Naive thymus-derived CD4-positive, alpha-beta T cell (primary cell): Measurements from ENCODE around the gene NFIL3. TPM values are rescaled to one million over a fixed set of nuclear protein-coding genes. Genes with fewer than 3 reads are reported as not detected.

Experiments used
- ATAC-seq: fragments of 150-1000 bp; cut with Tn5 transposase; 2 replicates; pipeline ENCODE4 v1.10.0; 2021; ENCODE audit warnings: mild to moderate bottlenecking, moderate library complexity
- CTCF ChIA-PET: fragments of 350-600 bp; sonication (Branson Sonifier 250); formaldehyde crosslinking; loops from one replicate; lab custom pipeline; 2021; ENCODE audit warnings: antibody characterized with exemption; lab: Charles Lee
- POLR2A ChIA-PET: fragments of 350-600 bp; sonication (Branson Sonifier 250); formaldehyde crosslinking; loops from one replicate; lab custom pipeline; 2021; ENCODE audit warnings: antibody characterized with exemption, inconsistent platforms; lab: Charles Lee
- DNase-seq, 9 donors: peaks; one replicate each; pipeline versions ENCODE4 v3.0.0 to v3.0.0-alpha.2; 2020 to 2022; ENCODE audit warnings: mixed read lengths in 1 of 9
- H3K27ac ChIP-seq: one replicate; pipeline ENCODE4 v1.7.0; 2013; ENCODE audit warnings: mild to moderate bottlenecking, low read depth, low read length, moderate library complexity
- H3K27me3 ChIP-seq, 2 donors: one replicate each; pipeline ENCODE4 v1.7.0; 2013; ENCODE audit warnings: low read length in 2 of 2, mild to moderate bottlenecking in 2 of 2, moderate library complexity in 2 of 2; ENCODE audit not compliant: control insufficient read depth in 2 of 2, insufficient read depth in 2 of 2
- H3K36me3 ChIP-seq, 3 experiments: 1 replicate in 2 of 3; 2 replicates in 1 of 3; pipeline ENCODE4 v1.7.0; 2013; ENCODE audit warnings: low read length in 3 of 3, mild to moderate bottlenecking in 3 of 3, moderate library complexity in 1 of 3; ENCODE audit not compliant: insufficient read depth in 3 of 3, control insufficient read depth in 2 of 3
- H3K4me1 ChIP-seq, 2 donors: one replicate each; pipeline ENCODE4 v1.7.0; 2013; ENCODE audit warnings: low read length in 2 of 2, mild to moderate bottlenecking in 2 of 2, moderate library complexity in 1 of 2; ENCODE audit not compliant: control insufficient read depth in 2 of 2, insufficient read depth in 2 of 2
- H3K4me3 ChIP-seq: 2 replicates; pipeline ENCODE4 v1.7.0; 2013; ENCODE audit warnings: mild to moderate bottlenecking, low read length
- H3K9me3 ChIP-seq, 3 experiments: 1 replicate in 2 of 3; 2 replicates in 1 of 3; pipeline ENCODE4 v1.7.0; 2013; ENCODE audit warnings: low read length in 3 of 3; ENCODE audit not compliant: control insufficient read depth in 2 of 3
- H3K27ac Mint-ChIP-seq, 9 donors: one replicate each; pipeline ENCODE4 v1.8.0; 2020 to 2022; ENCODE audit warnings: mixed read lengths in 9 of 9, mild to moderate bottlenecking in 8 of 9, moderate library complexity in 5 of 9, inconsistent platforms in 2 of 9
- H3K27me3 Mint-ChIP-seq, 5 donors: one replicate each; pipeline ENCODE4 v1.8.0; 2021 to 2022; ENCODE audit warnings: mixed read lengths in 5 of 5, mild to moderate bottlenecking in 1 of 5
- H3K36me3 Mint-ChIP-seq, 5 donors: one replicate each; pipeline ENCODE4 v1.8.0; 2020 to 2022; ENCODE audit warnings: mixed read lengths in 5 of 5, mild to moderate bottlenecking in 3 of 5, inconsistent platforms in 1 of 5
- H3K4me1 Mint-ChIP-seq, 7 donors: one replicate each; pipeline ENCODE4 v1.8.0; 2020 to 2022; ENCODE audit warnings: mixed read lengths in 7 of 7, mild to moderate bottlenecking in 3 of 7, inconsistent platforms in 1 of 7
- H3K4me3 Mint-ChIP-seq, 10 donors: one replicate each; pipeline ENCODE4 v1.8.0; 2020 to 2022; ENCODE audit warnings: mild to moderate bottlenecking in 10 of 10, mixed read lengths in 10 of 10, moderate library complexity in 6 of 10, inconsistent platforms in 2 of 10
- H3K9me3 Mint-ChIP-seq, 11 donors: one replicate each; pipeline ENCODE4 v1.8.0; 2020 to 2022; ENCODE audit warnings: mixed read lengths in 11 of 11, mild to moderate bottlenecking in 4 of 11, inconsistent platforms in 1 of 11, moderate library complexity in 1 of 11
- intact Hi-C, 2 donors: fragments of 100-400 bp; cut with micrococcal nuclease; formaldehyde crosslinking; loops; one replicate each; pipeline ENCODE4 v1.15.1; 2023
- polyA plus RNA-seq, 2 donors: library from polyadenylated mRNA; unstranded; fragments of 300-500 nt; fragmentation: Illumina TruSeq; gene quantifications; one replicate each; pipeline ENCODE4 v1.2.3, GENCODE V29; 2021
- total RNA-seq, 6 experiments: library from RNA in 5 of 6; stranded (reverse) in 5 of 6; gene quantifications; 1 replicate in 5 of 6; 2 replicates in 1 of 6; pipeline ENCODE4 v1.2.3 and lab custom pipeline; 2021 to 2026

The NFIL3 gene
- total and polyA plus RNA-seq, 7 experiments from 2014 or later, result 0.33 to 81.1 (median 3.4) TPM

DNA sequence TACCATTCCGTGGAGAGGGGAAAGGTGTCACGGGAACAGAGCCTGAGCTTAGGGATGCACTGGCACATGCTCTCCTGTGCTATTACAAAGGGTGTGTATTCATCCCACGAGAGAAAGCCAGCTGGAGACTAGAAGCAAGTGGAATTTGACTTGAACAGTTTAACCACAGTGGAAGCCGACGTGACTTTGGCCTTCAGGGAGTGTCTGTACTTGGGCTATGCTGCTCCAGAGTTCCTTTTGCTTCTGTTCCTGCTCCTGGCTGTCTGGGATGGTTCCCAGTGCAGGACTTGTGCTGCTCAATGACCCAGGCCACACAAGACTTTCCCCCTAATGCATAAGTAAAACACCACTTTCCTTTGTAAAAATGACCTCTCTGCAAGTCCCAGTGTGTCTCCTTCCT is 7.9 kb upstream of the NFIL3 start:
- Histone ChIP-seq H3K27me3 (no peaks in the 10 kb centered on the region), H3K27ac (no peak overlapping the region), H3K4me3 (no peak overlapping the region), H3K9me3 (no peaks in the 10 kb centered on the region), H3K36me3 (no peaks in the 10 kb centered on the region), H3K4me1 (no peaks in the 10 kb centered on the region)
- ChIA-PET CTCF (no interaction called here), POLR2A (no interaction called here)
- H3K36me3 Mint-ChIP-seq, result no peaks in the 10 kb centered on the region
- peaks cover 0 to 29% (median 0%) of the 10 kb centered on the region in 7 donors for H3K4me1 Mint-ChIP-seq
- intact Hi-C loops, result no loop called here
- no peaks in the 10 kb centered on the region for H3K9me3 Mint-ChIP-seq
- DNase-seq (no peak), ATAC-seq (no peak)
- H3K27me3 Mint-ChIP-seq, result peaks cover 4 to 15% (median 6%) of the 10 kb centered on the region in 5 donors
- H3K4me3 Mint-ChIP-seq, result no peak overlapping the region
- H3K27ac Mint-ChIP-seq, result no peak overlapping the region

DNA sequence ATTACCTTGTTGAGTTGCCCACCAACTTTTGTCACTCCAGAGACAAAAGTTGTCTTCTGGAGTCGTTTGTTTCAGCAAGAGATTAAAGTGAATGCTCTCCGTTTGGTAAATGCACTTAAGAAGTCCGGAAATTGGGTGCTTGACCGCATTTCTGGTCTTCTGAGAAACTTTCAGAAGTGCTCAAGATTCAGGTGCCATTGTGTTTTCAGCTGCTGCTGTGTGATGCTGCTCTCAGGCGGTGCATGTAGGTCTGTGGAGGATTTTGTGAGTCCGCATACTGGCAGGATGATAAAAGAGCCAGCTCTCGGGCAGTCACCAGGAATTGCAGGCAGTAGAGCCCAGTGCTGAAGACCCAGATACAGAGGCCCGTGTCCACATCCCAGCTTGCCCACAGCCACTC is 5.9 kb upstream of the NFIL3 start:
- H3K27ac Mint-ChIP-seq, result peak overlapping the region in 1 of 9 donors; percentile 14
- H3K4me3 Mint-ChIP-seq, result no peak overlapping the region

DNA sequence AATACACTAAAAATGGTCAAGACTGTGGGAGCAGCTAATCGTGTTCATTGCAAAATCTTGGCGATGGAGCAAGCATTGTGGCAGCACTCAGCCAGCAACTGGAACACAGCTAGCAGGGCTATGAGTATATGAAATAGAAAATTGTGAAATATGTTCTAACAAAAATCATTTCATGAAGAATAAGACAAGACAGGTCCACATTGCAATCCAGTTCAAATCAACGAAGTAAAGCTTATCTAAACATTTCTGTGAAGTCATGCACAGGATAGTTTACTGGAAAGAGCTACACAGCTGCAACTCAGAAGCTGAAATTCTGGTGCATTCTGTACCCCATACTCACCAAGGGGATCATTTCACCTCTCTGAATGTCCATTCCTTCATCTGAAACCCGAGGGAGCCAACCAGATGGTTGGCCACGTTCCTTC is 5.3 kb upstream of the NFIL3 start:
- H3K4me3 ChIP-seq, result no peak overlapping the region
- no peaks in the 10 kb centered on the region for H3K27me3 ChIP-seq
- POLR2A ChIA-PET, result no interaction called here

More for the DNA sequence above, 5.9 kb upstream of the NFIL3 start:
- Mint-ChIP-seq H3K36me3 (no peaks in the 10 kb centered on the region), H3K4me1 (peaks cover 12 to 46% (median 18%) of the 10 kb centered on the region in 7 donors), H3K27me3 (peaks cover 0 to 4% (median 0%) of the 10 kb centered on the region in 5 donors), H3K9me3 (no peaks in the 10 kb centered on the region)
- no peak overlapping the region for H3K4me3 ChIP-seq
- peaks cover 0 to 7% of the 10 kb centered on the region in 2 donors for H3K4me1 ChIP-seq
- ChIA-PET CTCF (interaction anchor here (1.2 to 5.7 kb wide), 2 partner anchors 20 to 514 kb away, joined by 3 to 73 read pairs; no protein-coding TSS in a partner anchor), POLR2A (no interaction called here)
- H3K27ac ChIP-seq, result no peak overlapping the region
- H3K9me3 ChIP-seq, result no peaks in the 10 kb centered on the region
- H3K36me3 ChIP-seq, result no peaks in the 10 kb centered on the region
- ATAC-seq (no peak), DNase-seq (no peak)
- intact Hi-C loops, result loop anchor here in 1 of 2 donors (5.0 kb wide), 3 partner anchors 253 to 442 kb away; no protein-coding TSS in a partner anchor
- H3K27me3 ChIP-seq, result no peaks in the 10 kb centered on the region

DNA sequence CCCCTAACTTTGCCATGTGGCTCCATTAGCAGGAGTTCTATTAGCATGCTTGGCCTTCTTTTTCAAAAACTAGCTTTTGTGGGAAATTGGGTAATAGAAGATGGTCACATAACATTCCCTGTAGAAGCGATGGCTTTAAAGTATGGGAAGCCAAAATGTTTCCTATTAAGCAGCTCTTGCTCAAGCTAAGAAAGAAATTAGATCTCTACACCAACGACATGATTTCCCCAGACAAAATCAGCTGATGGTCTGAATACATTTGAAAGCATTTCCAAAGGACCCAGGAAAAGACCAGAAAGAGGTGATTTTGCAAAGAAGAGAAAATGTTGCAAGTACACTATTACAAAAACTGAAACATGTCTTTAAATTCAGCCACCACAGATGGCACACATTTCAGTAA is 4.8 kb upstream of the NFIL3 start:
- Histone ChIP-seq H3K36me3 (no peaks in the 10 kb centered on the region), H3K9me3 (no peaks in the 10 kb centered on the region), H3K27me3 (no peaks in the 10 kb centered on the region), H3K4me3 (no peak overlapping the region), H3K27ac (no peak overlapping the region), H3K4me1 (peaks cover 0 to 7% of the 10 kb centered on the region in 2 donors)
- H3K4me1 Mint-ChIP-seq, result peaks cover 13 to 45% (median 19%) of the 10 kb centered on the region in 7 donors
- intact Hi-C loops, result loop anchor here in 1 of 2 donors (5.0 kb wide), 3 partner anchors 254 to 441 kb away; no protein-coding TSS in a partner anchor
- CTCF ChIA-PET, result interaction anchor here (5.7 kb wide), 1 partner anchor 513 kb away, joined by 73 read pairs; no protein-coding TSS in a partner anchor
- H3K27me3 Mint-ChIP-seq, result peaks cover 0 to 4% (median 0%) of the 10 kb centered on the region in 5 donors
- no peak overlapping the region for H3K4me3 Mint-ChIP-seq
- H3K36me3 Mint-ChIP-seq, result no peaks in the 10 kb centered on the region
- no peaks in the 10 kb centered on the region for H3K9me3 Mint-ChIP-seq
- no peak overlapping the region for H3K27ac Mint-ChIP-seq
- POLR2A ChIA-PET, result no interaction called here
- ATAC-seq (no peak), DNase-seq (no peak)

More for the DNA sequence above, 5.3 kb upstream of the NFIL3 start:
- Mint-ChIP-seq H3K27me3 (peaks cover 0 to 4% (median 0%) of the 10 kb centered on the region in 5 donors), H3K27ac (no peak overlapping the region), H3K4me1 (peaks cover 13 to 46% (median 19%) of the 10 kb centered on the region in 7 donors), H3K4me3 (no peak overlapping the region), H3K9me3 (no peaks in the 10 kb centered on the region), H3K36me3 (no peaks in the 10 kb centered on the region)
- Histone ChIP-seq H3K36me3 (no peaks in the 10 kb centered on the region), H3K4me1 (peaks cover 0 to 7% of the 10 kb centered on the region in 2 donors), H3K9me3 (no peaks in the 10 kb centered on the region), H3K27ac (no peak overlapping the region)
- DNase-seq (no peak), ATAC-seq (no peak)
- intact Hi-C loops, result loop anchor here in 1 of 2 donors (5.0 kb wide), 3 partner anchors 253 to 442 kb away; no protein-coding TSS in a partner anchor
- CTCF ChIA-PET, result interaction anchor here (1.2 to 5.7 kb wide), 2 partner anchors 21 to 514 kb away, joined by 3 to 73 read pairs; no protein-coding TSS in a partner anchor

DNA sequence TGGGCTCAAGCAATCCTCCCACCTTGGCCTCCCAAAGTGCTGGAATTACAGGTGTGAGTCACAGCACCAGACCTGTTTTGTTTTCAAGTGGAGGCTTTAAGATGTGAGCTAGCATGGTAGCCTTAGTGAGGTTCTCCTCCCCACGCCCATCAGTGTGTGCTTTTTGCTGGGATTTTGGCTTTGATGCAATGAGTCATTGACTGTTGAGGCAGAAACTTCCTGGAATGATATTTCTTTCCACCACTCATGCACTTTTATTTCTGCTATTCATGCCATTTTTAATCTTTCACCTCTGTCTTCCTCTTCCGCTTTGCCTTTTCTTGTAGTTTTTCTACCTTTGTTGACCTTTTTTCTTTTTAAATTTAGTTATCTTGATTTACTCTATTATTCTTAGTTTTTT is 4.2 kb upstream of the NFIL3 start:
- H3K27me3 Mint-ChIP-seq, result peaks cover 0 to 4% (median 0%) of the 10 kb centered on the region in 5 donors
- Histone ChIP-seq H3K9me3 (no peaks in the 10 kb centered on the region), H3K27ac (no peak overlapping the region), H3K4me3 (no peak overlapping the region), H3K27me3 (no peaks in the 10 kb centered on the region), H3K4me1 (peaks cover 3 to 10% of the 10 kb centered on the region in 2 donors), H3K36me3 (no peaks in the 10 kb centered on the region)
- no peak for DNase-seq
- H3K9me3 Mint-ChIP-seq, result no peaks in the 10 kb centered on the region
- ChIA-PET CTCF (interaction anchor here (5.7 kb wide), 1 partner anchor 513 kb away, joined by 73 read pairs; no protein-coding TSS in a partner anchor), POLR2A (no interaction called here)
- H3K4me1 Mint-ChIP-seq, result peaks cover 17 to 41% (median 23%) of the 10 kb centered on the region in 7 donors
- no peak overlapping the region for H3K27ac Mint-ChIP-seq
- H3K36me3 Mint-ChIP-seq, result no peaks in the 10 kb centered on the region
- no peak overlapping the region for H3K4me3 Mint-ChIP-seq
- intact Hi-C loops, result loop anchor here in 1 of 2 donors (5.0 kb wide), 3 partner anchors 254 to 441 kb away; no protein-coding TSS in a partner anchor
- ATAC-seq, result no peak

DNA sequence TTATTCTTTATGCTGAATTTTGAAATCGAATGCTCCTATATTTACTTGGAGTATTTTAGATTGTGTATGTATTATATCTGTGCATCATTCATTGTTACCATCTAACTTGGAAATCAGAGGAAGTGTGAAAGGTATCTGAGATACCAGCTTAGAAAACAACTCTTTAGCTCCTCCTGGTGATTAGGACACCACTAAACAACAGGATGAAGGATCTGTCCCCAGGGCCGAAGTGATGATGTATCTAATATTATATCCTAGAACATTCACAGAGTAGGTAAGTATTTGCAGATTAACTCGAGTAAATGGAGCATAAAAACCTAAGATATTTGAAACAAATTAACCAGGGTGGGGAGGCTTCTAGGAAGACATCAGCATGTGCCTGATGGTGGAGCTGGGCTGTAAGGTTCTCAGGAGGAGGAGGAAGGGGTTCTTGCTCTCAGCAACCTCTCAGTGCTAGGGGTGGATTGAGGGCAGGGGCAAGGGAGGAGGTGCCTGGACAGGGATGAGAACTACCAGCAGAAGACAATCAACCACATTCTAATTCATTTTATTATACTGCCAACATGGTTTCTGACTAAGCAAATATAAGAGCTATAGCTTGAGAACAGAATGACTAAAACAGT is 2.6 kb upstream of the NFIL3 start:
- Histone ChIP-seq H3K36me3 (no peaks in the 10 kb centered on the region), H3K9me3 (no peaks in the 10 kb centered on the region), H3K4me1 (peaks cover 19 to 20% of the 10 kb centered on the region in 2 donors), H3K27me3 (no peaks in the 10 kb centered on the region), H3K4me3 (no peak overlapping the region), H3K27ac (no peak overlapping the region)
- peaks cover 0 to 10% (median 6%) of the 10 kb centered on the region in 5 donors for H3K27me3 Mint-ChIP-seq
- intact Hi-C loops, result loop anchor here (1.0 to 5.0 kb wide), 8 partner anchors 232 to 511 kb away; no protein-coding TSS in a partner anchor
- H3K27ac Mint-ChIP-seq, result peak overlapping the region in 6 of 9 donors; percentile 4 to 93 (median 44)
- POLR2A ChIA-PET, result interaction anchor here (0.7 to 2.3 kb wide), 4 partner anchors 65 to 389 kb away, joined by 3 to 5 read pairs (median 3); partner anchors contain the start of gene AUH
- CTCF ChIA-PET, result interaction anchor here (0.6 to 5.7 kb wide), 18 partner anchors 19 to 1303 kb away, joined by 3 to 73 read pairs (median 4); partner anchors contain the start of gene AUH
- H3K9me3 Mint-ChIP-seq, result peaks cover 0 to 3% (median 0%) of the 10 kb centered on the region in 11 donors
- H3K4me3 Mint-ChIP-seq, result peak overlapping the region in 7 of 10 donors; percentile 20 to 96 (median 83)
- H3K4me1 Mint-ChIP-seq, result peaks cover 22 to 42% (median 37%) of the 10 kb centered on the region in 7 donors
- peak in 6 of 9 donors; percentile 24 to 48 (median 37) for DNase-seq
- no peak for ATAC-seq
- H3K36me3 Mint-ChIP-seq, result no peaks in the 10 kb centered on the region
